Fibroblast of lung (primary cell): ENCODE data around the gene ZC3H12A. TPM values are rescaled to one million over a fixed set of nuclear protein-coding genes. Genes with fewer than 3 reads are reported as not detected.

Experiments used
- DNase-seq, 2 donors: peaks; one replicate each; pipeline versions ENCODE4 v3.0.0 to v3.0.0-alpha.2; 2010; ENCODE audit warnings: low read depth in 2 of 2
- H2AFZ ChIP-seq: 2 replicates; pipeline ENCODE4 v1.5.1; 2012; ENCODE audit warnings: low read length, control low read depth, inconsistent platforms
- H3K27ac ChIP-seq: 2 replicates; pipeline ENCODE4 v1.5.1; 2011; ENCODE audit warnings: low read length, control low read depth; ENCODE audit not compliant: insufficient read depth
- H3K27me3 ChIP-seq: 2 replicates; pipeline ENCODE4 v1.5.1; 2011; ENCODE audit warnings: mild to moderate bottlenecking, low read length; ENCODE audit not compliant: control insufficient read depth, insufficient read depth
- H3K36me3 ChIP-seq: 2 replicates; pipeline ENCODE4 v1.5.1; 2011; ENCODE audit warnings: low read length; ENCODE audit not compliant: control insufficient read depth, insufficient read depth
- H3K4me1 ChIP-seq: 2 replicates; pipeline ENCODE4 v1.5.1; 2011; ENCODE audit warnings: low read length; ENCODE audit not compliant: control insufficient read depth, insufficient read depth; ENCODE audit errors: extremely low read depth
- H3K4me2 ChIP-seq: 2 replicates; pipeline ENCODE4 v1.5.1; 2011; ENCODE audit warnings: low read length, control low read depth; ENCODE audit not compliant: insufficient read depth; ENCODE audit errors: extremely low read depth
- H3K4me3 ChIP-seq, 4 experiments: fragments of 200-600 bp in 1 of 4; sonication (generic) in 1 of 4; replicated peaks in 1 of 4; 2 replicates each; pipeline ENCODE4 v1.5.1; 2011 to 2016; ENCODE audit warnings: low read length in 4 of 4, low read depth in 3 of 4, mild to moderate bottlenecking in 3 of 4, control low read depth in 2 of 4, inconsistent platforms in 1 of 4, mixed read lengths in 1 of 4; ENCODE audit not compliant: insufficient read depth in 1 of 4; ENCODE audit errors: control extremely low read depth in 1 of 4
- H3K79me2 ChIP-seq: 2 replicates; pipeline ENCODE4 v1.5.1; 2012; ENCODE audit warnings: mild to moderate bottlenecking, low read length, inconsistent platforms; ENCODE audit not compliant: control insufficient read depth, insufficient read depth
- H3K9ac ChIP-seq: 2 replicates; pipeline ENCODE4 v1.5.1; 2011; ENCODE audit warnings: mild to moderate bottlenecking, low read length, control low read depth; ENCODE audit not compliant: insufficient read depth
- H3K9me3 ChIP-seq: 2 replicates; pipeline ENCODE4 v1.5.1; 2012; ENCODE audit warnings: low read depth, low read length; ENCODE audit not compliant: control insufficient read depth, insufficient read depth
- H4K20me1 ChIP-seq: 2 replicates; pipeline ENCODE4 v1.5.1; 2011; ENCODE audit warnings: low read length; ENCODE audit not compliant: control insufficient read depth, insufficient read depth; ENCODE audit errors: extremely low read depth
- CTCF ChIP-seq, 2 donors: IDR thresholded peaks in 1 of 2; conservative IDR thresholded peaks in 1 of 2; 1 replicate in 1 of 2; 2 replicates in 1 of 2; pipeline ENCODE4 v1.5.1; 2011 to 2012; ENCODE audit warnings: low read length in 2 of 2, control low read depth in 1 of 2, inconsistent platforms in 1 of 2, low read depth in 1 of 2, mild to moderate bottlenecking in 1 of 2
- EZH2 ChIP-seq: IDR thresholded peaks from 2 replicates; pipeline ENCODE4 v1.5.1; 2012; ENCODE audit warnings: low read length, control low read depth, mild to moderate bottlenecking; ENCODE audit errors: missing control alignments
- polyA plus RNA-seq, 2 donors: library from polyadenylated mRNA; depleted of rRNA in 1 of 2; stranded (reverse) in 1 of 2; unstranded in 1 of 2; fragments of >200 nt; gene quantifications; 2 replicates each; pipeline ENCODE4 v1.2.1, GENCODE V29; 2011 to 2012; ENCODE audit warnings: missing spikeins in 1 of 2
- total RNA-seq: library from RNA; depleted of rRNA; stranded (reverse); fragments of >200 nt; gene quantifications from 2 replicates; pipeline ENCODE4 v1.2.1, GENCODE V29; 2014

ZC3H12A gene
- total and polyA plus RNA-seq, 2 donors (not counting 1 experiment from before 2014, with no cell fraction given) = 4.9 to 7.8 TPM

DNA sequence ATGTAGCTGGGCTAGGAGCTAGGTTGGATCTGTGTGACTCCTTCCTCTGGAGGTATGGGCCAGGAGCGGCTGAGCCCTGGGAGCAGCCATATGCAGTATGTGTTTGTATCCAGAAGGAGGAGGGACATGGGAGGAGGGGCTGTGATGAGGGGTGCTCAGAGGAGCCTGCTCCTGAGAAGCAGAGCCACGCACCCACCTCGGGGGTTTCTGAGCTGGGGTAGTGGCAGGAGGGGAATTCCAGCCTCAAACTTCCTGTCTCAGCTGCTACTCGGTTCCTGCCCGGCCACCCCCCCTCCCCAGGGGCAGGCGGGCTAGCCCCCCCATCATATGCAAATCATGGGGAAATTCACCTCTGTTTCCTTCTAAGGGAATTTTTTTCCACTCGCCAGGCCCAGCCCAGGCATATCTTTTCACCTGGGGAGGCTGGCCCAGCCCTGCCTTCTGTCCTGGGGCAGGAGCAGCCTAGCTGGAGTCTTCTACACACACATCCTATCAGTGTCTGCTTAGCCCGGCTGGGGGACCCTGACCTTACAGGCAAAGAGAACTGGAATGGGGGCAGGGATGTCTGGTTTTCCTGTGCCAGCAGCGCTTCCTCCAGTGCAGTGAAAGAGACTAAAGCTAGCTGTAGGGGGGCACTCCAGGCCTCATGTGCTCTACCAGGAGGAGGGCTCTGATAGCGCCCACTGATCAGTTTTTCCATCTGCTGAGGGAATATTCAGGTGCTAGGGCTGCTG is 3.0 kb downstream of the ZC3H12A start:
- DNase-seq = peak in 1 of 2 donors; percentile 74
- peaks cover 45% of the 10 kb centered on the region for H3K4me1 ChIP-seq

DNA sequence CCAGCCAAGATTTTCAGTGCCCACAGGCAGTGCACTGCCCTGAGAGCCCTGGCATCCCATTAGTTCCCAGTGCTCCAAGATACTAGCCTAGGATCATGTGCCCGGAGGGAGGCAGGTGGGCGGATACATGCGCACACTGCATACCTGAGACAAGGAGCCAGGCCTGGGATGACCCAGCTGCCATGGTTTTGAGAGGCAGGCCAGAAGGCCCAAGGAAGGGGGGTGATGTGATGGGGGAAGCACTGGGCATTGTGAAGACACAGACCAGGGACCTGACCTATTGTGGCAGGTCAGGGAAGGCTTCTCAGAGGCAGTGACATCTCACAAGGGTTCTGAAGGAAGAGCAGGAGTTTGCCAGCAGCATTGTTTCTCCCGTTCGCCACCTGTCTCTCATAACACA is 3.6 kb downstream of the ZC3H12A start:
- no peak for DNase-seq
- peaks cover 30% of the 10 kb centered on the region for H3K36me3 ChIP-seq
- H4K20me1 ChIP-seq = no peaks in the 10 kb centered on the region
- no peaks in the 10 kb centered on the region for H3K27me3 ChIP-seq
- H3K9me3 ChIP-seq = no peaks in the 10 kb centered on the region
- peaks cover 44% of the 10 kb centered on the region for H3K4me1 ChIP-seq
- H3K4me2 ChIP-seq = peak overlapping the region; percentile 99
- peak overlapping the region; percentile 79 to 85 (median 82) for H3K4me3 ChIP-seq
- H3K27ac ChIP-seq = peak overlapping the region; percentile 92
- TF ChIP-seq CTCF (conservative IDR thresholded peaks at IDR 0.05 in 1 of 2, IDR thresholded peaks at IDR 0.05 in 1 of 2; ENCODE audit: low read depth in 1 of 2, low read length in 2 of 2) (no peak), EZH2 (no peak)
- H3K9ac ChIP-seq = no peak overlapping the region
- H3K79me2 ChIP-seq = peaks cover 58% of the 10 kb centered on the region
- no peak overlapping the region for H2AFZ ChIP-seq

More for the DNA sequence above, 3.0 kb downstream of the ZC3H12A start:
- Histone ChIP-seq H3K27me3 (no peaks in the 10 kb centered on the region), H3K36me3 (peaks cover 28% of the 10 kb centered on the region), H3K79me2 (peaks cover 58% of the 10 kb centered on the region), H3K27ac (peak overlapping the region; percentile 92), H2AFZ (no peak overlapping the region), H3K9ac (peak overlapping the region; percentile 43), H3K4me2 (peak overlapping the region; percentile 99), H3K9me3 (no peaks in the 10 kb centered on the region), H4K20me1 (no peaks in the 10 kb centered on the region), H3K4me3 (peak overlapping the region; percentile 79 to 85 (median 82))
- TF ChIP-seq CTCF (conservative IDR thresholded peaks at IDR 0.05 in 1 of 2, IDR thresholded peaks at IDR 0.05 in 1 of 2; ENCODE audit: low read depth in 1 of 2, low read length in 2 of 2) = no peak
- no peak for TF ChIP-seq EZH2

DNA sequence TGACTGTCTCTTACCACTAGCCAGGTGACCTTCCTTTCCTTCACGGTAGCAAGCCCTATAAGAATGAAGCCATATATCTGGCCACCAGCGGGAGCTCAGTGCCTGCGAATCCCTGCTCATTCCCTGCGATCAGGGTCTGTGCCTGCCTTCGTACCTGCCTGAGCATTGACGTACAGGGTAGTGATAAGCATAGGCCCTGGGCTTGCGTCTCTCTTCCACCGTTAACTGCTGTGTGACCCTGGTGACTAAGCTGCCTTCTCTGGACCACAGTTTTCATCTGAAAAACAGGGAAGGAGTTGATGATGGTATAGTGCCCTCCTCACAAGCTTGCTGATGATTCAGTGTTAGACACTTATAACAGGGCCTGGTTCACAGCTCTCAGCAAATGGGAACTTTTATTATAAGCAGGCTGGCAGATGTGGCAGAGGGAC is 4.1 kb downstream of the ZC3H12A start:
- no peaks in the 10 kb centered on the region for H3K27me3 ChIP-seq
- no peak overlapping the region for H2AFZ ChIP-seq
- H3K36me3 ChIP-seq = peaks cover 31% of the 10 kb centered on the region
- H3K9ac ChIP-seq = no peak overlapping the region
- H3K79me2 ChIP-seq = peaks cover 58% of the 10 kb centered on the region
- no peaks in the 10 kb centered on the region for H3K9me3 ChIP-seq
- peaks cover 40% of the 10 kb centered on the region for H3K4me1 ChIP-seq
- TF ChIP-seq CTCF (conservative IDR thresholded peaks at IDR 0.05 in 1 of 2, IDR thresholded peaks at IDR 0.05 in 1 of 2; ENCODE audit: low read depth in 1 of 2, low read length in 2 of 2) (no peak), EZH2 (no peak)
- H3K4me2 ChIP-seq = peak overlapping the region; percentile 19
- DNase-seq = peak in 1 of 2 donors; percentile 80
- H3K27ac ChIP-seq = peak overlapping the region; percentile 92
- no peaks in the 10 kb centered on the region for H4K20me1 ChIP-seq
- H3K4me3 ChIP-seq = peak overlapping the region in 2 of 4 experiments; percentile 83 to 85
